D341Med (cell line): ENCODE results near the gene TTLL11.

Source experiments
- DNase-seq: peaks from one replicate; pipeline ENCODE4 v3.0.0; 2012; ENCODE audit warnings: low spot score

The TTLL11 gene

DNA sequence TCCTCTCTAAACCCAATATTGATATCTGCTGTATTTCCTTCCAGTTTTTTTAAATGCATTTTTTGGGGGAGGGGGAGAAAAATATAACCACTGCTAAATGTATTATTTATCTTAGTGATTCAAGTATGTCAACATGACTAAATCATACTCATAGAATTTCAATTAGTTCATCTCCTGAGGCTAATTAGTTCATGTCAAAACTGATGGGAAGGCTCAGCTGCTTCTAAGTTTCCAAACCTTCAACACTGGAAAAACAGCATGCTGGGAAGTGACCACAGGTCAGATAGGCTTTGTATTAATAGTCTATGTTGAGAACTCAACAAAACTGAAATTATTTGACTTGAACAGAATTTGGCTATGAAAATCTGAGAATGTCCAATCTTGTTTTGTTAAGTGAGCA lies 118.7 kb downstream of the TTLL11 start:
- no peak for DNase-seq

DNA sequence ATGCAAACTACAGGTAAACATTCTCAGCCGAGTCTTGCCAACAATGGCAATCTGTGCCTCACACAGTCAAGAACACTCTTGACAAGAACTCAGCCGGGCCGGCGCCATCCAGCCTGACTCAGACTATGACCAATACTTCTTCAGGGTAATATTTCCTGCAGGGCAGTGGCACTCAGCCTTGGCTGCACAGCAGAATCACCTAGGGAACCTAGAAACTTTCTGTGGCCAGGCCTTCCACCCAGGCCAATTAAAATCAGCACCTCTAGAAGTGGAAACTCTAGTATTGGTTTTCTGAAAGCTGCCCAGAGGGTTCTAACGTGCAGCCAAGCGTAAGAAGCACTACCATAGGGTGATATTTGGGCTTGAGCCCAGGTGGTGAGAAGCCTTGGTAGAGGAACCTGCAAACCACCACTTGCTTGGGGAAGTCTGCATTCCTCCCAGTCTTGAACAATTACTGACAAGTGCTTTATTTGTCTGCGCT lies 120.6 kb downstream of the TTLL11 start:
- no peak for DNase-seq

DNA sequence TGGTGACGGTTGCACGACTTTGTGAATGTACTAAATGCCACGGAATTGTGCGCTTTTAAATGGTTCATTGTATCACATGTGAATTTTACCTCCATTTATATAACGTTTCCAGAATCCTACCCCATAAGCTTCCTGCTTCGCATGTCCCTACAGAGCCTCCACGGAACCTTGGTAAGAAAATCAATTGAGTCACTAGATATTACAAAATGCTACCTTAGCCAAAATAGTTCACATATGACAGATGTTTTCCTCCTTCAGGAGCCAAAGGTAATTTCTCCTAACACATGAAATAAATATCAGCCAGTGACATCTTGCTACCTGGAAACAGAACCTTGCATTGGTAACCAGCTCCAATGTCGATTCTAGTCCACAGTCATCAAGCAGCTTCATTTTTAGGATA lies 125.1 kb downstream of the TTLL11 start:
- DNase-seq, result no peak

DNA sequence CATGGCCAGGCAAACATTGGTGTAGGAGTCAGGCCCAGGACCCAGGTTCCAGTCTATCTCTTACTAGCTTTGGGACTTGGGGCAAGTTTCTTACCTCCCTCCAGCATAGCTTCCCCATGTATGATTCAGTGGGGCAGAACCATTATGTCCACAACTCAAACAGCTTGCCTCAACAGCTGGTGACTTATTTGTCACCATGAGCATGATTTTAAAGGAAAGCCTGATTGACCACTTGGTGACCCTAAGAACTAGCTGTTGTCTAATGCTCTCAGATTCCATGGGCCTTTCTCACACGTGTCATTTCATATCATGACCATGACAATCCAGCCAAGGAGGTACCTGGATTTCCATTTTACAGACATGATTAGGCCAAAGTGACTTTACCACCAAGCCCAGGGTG lies 126.4 kb downstream of the TTLL11 start:
- DNase-seq, result no peak

DNA sequence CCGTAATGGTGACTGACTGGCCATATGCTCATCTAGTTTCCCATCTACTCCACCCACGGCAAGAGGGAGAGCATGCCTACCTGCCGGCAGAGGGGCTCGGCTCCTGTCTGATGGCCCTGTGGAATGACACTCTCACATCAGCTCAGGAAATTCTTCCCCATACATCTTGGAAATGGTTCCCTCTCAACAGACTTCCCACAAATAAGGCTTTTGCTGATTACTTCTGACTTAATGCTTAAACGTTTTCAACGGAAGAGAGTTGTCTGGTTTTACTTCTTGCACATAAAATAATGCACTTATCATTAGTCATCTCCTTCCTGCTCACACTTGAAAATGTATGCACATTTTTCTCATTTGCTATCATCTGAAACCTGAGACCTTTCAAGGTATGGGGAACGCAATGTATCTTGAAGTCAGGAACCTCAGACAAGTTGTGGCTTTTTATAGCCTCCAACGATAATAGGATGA lies 129.5 kb downstream of the TTLL11 start:
- DNase-seq, result no peak

DNA sequence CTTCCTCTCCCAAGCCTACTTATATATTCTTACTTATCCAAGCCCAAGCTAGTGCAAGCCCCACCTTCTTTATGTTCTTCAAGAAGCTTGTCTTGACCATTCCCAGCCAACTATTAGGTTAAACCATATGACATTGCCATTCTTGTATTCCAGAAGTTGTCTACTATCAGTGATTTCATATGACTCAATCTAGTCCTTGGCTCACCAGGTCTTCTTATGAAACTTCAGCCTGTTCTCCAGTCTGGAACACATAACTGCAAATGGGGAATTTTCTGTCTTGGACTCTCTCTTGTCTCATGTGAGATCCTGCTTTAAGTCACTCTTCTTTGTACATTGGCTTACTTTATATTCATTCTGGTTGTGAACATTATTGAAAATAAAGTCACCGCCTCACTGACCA lies 130.7 kb downstream of the TTLL11 start:
- no peak for DNase-seq

DNA sequence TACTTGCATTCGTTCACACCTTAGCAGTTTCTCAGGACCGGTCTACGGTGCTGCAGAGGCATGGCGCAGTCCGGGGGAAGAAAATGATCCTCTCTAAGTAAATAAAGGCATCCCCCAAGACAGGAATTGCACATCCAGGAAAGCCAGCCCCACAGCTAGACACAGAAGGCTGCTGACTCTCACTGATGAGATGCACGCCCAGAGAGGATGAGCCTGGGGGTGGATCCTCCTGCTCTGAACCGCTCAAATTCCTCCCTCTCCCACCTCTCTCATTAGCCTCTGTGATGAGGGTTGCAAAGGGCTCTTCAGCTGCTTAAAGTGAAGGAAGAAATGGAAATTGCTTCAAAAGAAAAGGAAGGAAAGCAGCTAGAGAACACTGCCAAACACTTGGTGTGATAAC lies 132.4 kb downstream of the TTLL11 start:
- no peak for DNase-seq

DNA sequence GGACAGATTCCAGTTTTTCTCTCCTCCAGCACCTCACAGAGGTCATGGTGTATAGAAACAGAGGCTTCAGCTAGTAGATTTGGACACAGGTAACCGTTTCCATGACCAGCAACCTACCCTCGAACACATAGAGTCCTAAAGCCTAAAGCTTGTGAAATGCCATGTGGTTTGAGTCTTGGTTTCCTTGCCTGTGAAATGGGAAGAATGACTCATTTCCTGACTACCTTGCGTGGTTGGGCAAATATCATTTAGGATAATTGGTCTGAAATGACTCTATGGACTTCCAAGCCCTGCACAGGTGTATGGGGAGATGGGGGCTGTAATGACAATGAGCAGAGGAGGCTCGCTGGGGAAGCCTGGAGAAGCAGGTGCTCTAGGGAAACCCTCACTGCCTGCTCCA lies 134.6 kb downstream of the TTLL11 start:
- no peak for DNase-seq

DNA sequence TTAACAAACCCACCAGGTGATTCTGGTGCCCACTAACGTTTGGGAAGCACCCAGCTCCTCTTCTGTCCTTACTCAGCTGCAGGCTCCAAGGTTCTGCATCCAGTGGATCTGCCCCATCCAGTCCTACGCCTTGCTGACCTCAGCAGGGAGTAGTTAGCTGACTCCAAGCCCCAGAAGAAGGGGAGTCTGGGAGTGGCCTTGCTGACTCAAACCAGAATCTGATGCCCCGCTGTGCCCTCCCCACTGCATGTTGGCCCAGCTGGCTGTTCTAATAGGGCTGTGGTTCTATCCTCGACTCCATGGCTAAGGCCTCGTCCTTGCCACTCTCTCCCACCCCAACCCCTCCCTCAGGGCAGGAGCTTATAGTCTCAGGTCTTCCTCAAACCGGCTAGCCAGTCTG lies 136.3 kb downstream of the TTLL11 start:
- no peak for DNase-seq

DNA sequence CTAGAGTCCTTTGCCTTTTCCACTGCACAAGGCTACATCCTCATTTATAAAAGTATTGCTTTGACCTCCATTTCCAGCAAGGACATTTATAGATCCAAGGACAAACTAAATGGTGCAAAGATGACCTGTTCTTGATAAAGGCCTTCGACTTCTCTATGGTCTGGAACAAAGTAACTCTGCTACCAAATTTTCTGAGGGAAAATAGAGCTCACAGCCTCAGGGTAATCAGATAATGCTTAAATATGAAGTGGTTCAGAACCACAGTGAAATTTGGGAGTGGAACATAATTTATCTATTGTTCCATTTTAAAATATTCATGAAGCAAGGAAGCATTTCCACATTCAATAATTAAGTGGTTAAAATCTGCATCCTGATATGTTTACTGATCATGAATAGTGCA lies 137.5 kb downstream of the TTLL11 start:
- DNase-seq, result no peak

DNA sequence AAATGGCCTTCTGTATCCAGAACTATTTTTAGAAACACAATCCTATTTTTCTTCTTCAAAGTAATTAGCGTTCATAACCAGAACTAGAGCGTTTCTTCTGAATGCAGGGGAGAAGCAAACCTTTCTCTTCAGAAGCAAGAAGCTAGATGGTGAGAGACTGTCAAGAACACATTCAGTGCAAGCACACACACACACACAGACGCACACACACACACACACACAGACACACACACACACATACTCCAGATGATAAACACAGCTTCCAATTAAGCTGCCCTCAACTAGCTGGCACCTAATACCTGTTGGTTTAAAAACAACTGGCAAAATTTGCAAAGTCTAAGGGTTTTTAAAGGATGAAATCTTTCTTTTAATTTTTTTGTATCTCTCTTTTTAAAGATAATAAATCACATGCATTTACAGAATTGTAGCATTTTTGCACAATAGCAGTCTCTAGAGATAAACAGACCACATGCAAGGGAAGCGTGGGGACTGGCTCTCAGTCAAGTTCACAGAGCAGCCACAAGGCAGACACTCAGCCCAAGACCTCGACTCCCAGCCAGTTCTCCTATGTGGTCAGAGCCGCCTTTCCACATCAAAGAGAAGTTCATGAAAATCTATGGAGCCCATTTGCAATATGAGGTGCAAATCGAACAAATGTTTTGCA lies 138.5 kb downstream of the TTLL11 start:
- DNase-seq, result no peak

DNA sequence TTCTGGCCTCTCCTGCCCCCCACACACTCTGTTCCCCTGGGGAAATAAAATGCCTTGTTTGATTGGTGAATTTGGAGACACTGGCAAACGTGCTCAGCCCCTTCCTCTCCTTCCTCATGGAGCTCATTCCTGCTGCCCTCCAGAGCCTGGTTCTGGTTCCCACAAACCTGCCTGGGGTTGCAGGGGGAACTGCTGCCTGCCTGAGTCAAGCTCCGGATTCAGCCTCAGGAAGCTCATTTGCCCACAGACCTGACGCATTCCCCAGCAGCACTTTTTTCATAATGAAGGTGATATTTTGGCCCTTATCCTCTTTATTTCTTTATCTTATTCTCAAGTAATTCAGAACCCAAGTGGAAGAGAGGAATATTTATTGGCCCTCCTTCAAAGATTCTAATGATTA lies 140.5 kb downstream of the TTLL11 start:
- DNase-seq, result no peak

DNA sequence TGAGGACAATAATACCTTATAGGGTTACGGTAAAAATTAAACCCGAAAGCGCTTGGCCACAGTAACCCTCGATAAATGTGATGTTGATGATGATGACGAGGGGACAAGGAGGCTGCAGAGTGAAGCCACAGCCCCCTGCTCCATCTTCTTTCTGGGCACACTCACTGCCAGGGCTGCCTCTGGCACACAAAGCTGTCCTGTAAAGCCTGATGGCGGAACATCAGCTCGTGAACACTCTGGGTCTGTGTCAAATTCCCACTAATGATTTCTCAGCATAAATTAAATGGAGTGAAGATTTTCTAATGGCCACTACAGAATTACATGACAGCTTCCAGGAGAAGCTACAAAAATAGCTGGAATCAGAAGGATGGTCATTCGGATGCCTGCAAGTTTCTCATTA lies 142.2 kb downstream of the TTLL11 start:
- DNase-seq, result no peak

DNA sequence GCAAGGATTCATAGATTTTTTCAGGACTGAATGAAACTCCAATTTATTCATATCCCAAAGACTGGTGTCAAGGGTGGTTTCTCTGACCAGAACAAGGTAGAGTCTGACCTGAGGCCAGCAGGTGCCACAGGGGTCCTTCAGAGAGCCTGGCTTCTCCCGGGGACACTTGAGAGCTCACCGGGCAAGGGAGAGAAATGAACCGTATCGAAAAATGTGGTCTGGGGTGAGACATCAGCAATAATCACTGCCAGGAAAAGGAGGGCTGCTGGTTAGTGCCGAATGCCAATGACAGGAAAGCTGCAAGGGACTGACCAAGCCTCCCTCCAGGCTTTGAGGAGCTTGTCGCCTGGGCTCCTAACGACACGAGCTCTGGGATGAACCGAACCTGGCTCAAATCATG lies 142.7 kb downstream of the TTLL11 start:
- DNase-seq, result no peak

DNA sequence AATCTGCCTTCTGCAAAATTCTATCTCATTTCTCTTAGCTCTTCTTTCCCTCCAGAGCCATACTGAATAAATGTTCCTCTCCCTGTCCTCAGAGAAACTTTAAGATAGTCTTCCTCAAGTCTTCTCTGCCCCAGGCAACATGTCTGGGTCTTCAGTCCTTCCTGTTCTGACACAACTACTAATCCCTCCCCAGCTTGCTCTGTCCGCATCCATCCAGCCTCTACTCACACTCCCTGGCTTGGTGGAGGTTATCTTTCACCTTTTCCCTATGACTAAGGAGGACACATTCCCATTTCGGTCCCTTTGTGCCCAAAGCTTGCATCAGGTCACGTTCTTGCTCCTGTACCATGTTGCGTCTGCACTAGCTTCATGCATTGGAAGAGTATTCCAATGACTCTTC lies 143.3 kb downstream of the TTLL11 start:
- no peak for DNase-seq

DNA sequence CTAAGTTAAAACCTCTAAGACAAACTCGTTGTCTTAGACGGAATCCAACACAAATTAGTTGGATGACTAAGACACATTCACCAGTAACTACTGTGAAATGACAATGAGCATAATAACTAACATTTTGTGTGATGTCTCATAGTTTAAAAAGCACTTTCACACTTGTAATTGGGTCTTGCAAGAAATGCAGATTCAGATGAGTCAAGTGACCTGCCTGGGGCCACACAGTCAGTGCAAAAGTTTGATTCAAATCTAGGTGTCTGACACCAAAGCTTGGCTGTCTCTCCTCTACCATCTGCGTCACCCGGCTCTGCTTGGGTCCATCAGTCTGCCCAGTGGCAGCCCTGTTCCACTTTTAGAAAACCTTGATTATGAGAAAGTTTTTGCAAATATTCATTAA lies 143.7 kb downstream of the TTLL11 start:
- no peak for DNase-seq

DNA sequence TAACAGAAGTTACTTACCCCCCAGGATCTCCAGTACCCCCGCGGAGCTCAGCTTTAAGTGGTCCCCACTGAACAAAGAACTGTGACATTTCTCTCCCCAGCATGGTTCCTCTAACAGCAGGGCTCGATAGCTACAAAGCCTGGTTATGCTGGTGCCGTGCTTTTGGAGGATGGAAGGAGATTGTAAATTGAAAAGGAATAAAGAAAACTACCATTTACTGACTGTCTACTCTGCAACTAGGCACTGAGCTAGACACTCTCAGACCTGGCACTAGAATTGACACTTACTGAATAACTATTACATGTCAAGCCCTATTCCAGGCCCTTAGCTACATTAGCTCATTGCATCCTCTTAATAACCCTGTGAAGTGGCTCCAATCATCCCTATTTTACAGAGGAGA lies 145.3 kb downstream of the TTLL11 start:
- no peak for DNase-seq

DNA sequence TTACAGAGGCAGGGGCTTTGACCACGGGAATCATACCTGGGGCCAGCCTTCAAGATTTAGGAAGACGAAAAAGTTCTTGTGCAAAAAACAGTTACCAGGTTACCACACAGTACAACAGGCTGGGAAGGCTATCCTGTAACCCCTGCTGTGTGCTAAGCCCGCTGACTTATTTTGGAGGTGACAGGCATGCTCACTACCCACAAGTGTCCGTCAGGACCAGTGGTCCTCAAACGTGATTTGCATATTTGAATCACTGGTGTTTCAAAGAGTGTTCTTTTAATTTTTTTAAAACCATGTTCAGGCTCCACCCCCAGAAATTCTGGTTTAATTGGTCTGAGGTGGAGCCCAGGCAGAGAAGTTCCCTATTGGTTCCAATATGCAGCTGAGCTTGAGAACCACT lies 146.6 kb downstream of the TTLL11 start:
- no peak for DNase-seq

DNA sequence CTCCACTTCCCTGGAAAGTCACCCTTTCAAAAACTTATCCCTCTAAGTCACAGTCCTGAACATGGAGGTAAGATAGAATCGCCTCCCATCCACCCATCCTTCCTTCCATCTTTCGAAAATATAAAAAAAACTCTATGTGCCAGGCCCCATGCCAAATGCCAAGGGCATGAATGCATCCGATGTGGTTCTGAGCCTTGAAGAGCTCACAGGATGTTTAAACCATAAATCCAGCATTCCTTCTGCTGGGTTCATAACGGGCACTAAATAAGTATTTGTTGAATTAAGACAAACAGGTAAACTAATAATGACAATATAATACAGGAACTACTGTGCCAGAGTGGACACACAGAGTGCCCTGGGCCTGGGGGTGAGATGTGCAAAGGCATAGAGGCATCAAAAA lies 147.3 kb downstream of the TTLL11 start:
- no peak for DNase-seq

DNA sequence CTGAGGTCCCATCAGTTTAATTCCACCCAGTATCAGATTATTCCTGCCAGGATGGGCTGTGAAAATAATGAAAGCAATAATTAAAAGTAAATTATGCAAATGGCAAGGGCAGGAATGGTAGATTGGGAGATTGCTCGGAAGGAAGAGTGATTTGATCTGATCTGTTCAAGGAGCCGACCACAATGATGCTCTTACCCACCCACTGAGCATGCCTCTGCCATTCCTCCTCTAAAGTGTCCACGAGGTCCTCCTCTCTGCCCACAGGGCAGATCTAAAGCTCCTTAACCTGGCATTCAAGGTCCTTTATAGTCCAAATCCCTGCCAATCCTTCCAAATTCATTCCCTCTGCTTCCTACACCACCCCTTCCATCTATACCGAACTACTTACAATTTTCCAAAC lies 147.8 kb downstream of the TTLL11 start:
- no peak for DNase-seq

DNA sequence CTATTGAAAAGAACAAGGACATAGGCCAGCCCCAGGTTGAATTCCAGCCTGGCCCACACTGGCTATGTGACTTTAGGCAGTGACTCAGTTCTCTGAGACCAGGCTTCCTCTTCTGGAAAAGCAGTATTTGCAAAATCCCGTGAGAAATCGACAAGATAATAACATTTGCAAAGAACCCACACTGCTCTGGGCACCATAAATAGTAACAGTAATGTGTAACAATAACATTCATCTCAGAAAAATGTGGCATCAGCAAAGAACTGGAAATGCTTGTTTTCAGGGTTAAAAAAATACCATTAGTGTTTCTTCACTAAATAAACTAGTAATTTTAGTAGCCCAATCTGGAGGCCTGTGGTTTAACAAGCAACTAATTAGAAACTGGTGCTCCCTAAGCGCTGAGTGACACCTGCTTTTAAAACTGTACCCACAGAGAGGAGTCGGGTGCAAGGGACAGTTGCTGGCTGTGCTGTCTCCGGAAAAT lies 148.4 kb downstream of the TTLL11 start:
- DNase-seq, result no peak

DNA sequence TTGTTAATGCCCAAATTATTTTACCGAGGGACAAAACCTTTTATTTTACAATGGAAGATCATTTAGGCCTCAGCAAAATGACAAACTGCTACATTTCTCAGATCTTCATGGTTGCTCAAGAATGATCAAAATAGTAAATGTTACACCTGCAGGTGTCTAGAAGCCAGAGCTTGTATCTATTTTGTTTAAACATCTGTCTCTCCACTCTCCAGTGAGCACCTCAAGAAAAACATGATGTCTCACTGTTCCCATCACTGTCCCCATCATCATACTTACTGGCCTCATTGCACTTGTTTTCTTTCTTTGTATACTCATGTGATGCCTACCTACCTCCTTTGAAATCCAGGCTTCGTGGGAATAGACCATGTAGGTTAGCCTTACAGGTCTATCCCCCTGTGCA lies 149.6 kb downstream of the TTLL11 start:
- DNase-seq, result no peak

DNA sequence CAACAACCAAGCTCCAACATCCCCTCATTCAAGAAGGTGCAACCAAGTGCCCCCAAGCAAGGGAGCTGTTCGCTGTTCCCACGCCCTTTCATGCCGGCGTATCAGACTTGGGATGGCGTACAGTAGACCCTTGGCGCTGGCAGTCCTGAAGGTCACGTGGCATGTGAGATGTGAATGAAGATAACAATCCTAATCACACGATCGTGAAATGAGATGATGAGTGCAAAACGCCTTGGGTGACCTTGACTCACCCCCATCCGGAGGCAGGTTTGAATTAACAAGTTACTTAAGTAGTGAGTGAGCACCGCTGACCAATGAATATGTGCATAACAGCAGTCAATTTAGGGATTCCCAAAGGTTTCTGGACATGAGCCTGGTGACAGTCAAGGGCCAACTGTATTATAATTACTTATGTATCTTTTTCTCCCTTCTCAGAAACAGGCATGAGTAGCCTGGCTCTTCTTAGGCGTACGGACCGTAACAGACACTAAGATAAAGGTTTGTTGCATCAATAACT lies 150.2 kb downstream of the TTLL11 start:
- DNase-seq, result no peak

DNA sequence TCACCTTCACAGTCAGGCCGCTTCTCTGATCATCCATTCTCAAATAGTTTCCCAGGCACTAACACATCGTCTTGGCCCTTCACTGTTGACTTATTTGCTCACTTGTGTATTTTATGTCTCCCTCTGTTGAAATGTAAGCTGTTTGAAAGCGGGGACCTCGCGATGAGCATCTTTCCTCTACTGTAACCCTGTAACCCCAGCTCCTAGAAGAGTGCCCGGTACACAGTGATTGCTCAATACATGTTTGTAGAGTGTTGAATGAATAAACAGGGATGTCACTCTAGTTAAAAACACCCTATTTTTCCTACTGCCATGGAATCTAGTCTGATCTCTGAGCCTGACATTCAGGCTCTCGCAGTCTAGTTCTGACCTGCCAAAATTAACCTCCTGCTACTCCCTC lies 150.8 kb downstream of the TTLL11 start:
- no peak for DNase-seq
